ENCODE data around the gene CALML5.

DNA sequence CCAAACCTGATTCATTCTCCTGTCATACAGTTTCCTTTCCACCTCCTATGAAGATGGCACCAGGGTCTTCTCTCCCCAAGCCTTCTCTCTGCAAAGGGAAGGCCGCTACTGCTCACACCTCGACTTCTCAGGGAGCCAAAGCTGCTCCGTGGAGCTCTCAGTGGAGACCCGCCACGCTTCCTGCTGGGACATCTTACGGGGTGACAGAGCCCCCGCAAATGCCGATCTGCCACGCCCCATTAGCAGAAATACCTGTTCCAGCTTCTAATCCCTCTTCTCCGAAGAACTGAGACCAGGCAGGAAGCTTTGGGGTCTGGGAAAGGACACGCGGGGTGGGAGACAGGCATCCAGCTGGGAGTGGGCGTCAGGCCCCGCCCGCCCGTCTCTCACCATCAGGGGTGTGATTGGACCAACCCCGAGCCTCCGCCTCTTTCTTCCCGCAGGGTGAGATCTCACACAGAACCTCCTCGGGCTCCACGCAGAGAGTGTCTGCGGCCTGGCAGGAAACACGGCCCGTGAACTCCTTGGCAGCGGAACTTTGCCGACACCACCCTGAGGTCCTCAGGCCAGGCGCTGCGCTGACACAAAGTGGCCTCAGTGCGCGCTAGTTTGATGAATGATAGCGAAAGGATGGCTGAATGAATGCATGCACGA, 12.0 kb upstream of the CALML5 start:
- TF ChIP-seq, protein P1, sequence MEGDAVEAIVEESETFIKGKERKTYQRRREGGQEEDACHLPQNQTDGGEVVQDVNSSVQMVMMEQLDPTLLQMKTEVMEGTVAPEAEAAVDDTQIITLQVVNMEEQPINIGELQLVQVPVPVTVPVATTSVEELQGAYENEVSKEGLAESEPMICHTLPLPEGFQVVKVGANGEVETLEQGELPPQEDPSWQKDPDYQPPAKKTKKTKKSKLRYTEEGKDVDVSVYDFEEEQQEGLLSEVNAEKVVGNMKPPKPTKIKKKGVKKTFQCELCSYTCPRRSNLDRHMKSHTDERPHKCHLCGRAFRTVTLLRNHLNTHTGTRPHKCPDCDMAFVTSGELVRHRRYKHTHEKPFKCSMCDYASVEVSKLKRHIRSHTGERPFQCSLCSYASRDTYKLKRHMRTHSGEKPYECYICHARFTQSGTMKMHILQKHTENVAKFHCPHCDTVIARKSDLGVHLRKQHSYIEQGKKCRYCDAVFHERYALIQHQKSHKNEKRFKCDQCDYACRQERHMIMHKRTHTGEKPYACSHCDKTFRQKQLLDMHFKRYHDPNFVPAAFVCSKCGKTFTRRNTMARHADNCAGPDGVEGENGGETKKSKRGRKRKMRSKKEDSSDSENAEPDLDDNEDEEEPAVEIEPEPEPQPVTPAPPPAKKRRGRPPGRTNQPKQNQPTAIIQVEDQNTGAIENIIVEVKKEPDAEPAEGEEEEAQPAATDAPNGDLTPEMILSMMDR (IDR thresholded peaks at IDR 0.05) = no peak
- TF ChIP-seq POLR2AphosphoS5 (IDR thresholded peaks at IDR 0.05; ENCODE audit: low read depth, low read length) (no peak), SIN3A (IDR thresholded peaks at IDR 0.05; ENCODE audit: borderline replicate concordance, insufficient read depth, low read depth, low read length) (no peak), TCF7L2 (IDR thresholded peaks at IDR 0.05; ENCODE audit: low read depth, low read length) (no peak)
- TF ChIP-seq, protein P2, sequence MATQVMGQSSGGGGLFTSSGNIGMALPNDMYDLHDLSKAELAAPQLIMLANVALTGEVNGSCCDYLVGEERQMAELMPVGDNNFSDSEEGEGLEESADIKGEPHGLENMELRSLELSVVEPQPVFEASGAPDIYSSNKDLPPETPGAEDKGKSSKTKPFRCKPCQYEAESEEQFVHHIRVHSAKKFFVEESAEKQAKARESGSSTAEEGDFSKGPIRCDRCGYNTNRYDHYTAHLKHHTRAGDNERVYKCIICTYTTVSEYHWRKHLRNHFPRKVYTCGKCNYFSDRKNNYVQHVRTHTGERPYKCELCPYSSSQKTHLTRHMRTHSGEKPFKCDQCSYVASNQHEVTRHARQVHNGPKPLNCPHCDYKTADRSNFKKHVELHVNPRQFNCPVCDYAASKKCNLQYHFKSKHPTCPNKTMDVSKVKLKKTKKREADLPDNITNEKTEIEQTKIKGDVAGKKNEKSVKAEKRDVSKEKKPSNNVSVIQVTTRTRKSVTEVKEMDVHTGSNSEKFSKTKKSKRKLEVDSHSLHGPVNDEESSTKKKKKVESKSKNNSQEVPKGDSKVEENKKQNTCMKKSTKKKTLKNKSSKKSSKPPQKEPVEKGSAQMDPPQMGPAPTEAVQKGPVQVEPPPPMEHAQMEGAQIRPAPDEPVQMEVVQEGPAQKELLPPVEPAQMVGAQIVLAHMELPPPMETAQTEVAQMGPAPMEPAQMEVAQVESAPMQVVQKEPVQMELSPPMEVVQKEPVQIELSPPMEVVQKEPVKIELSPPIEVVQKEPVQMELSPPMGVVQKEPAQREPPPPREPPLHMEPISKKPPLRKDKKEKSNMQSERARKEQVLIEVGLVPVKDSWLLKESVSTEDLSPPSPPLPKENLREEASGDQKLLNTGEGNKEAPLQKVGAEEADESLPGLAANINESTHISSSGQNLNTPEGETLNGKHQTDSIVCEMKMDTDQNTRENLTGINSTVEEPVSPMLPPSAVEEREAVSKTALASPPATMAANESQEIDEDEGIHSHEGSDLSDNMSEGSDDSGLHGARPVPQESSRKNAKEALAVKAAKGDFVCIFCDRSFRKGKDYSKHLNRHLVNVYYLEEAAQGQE (IDR thresholded peaks at IDR 0.05; ENCODE audit: insufficient read depth in 1 of 2, low read depth in 2 of 2, low read length in 1 of 2) = no peak
